ENCODE data around the gene STAT4. TPM values are rescaled to one million over a fixed set of nuclear protein-coding genes. Genes with fewer than 3 reads are reported as not detected.

The STAT4 gene
- total RNA-seq, 4 donors from 2014 or later, result 3.1 to 9.1 TPM; not detected in 2

DNA sequence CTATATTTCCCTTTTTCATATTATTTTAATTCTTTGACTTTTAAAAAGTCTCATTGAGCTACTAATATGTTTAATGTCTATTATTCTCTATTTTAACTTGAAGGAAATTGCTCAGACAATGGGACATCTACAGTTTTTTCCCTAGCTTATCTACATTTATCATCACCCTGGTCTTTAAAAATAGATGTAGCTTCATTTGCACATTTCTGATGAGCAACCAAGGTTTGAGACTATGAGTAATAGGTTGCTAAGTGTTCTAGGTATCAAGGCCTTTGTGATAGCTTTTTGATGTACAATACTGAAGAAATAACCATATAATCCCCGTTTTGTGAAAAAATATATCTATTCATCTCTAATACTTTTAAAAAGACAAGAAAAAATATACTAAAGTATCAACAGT lies 47.0 kb downstream of the STAT4 start:
- Histone ChIP-seq H3K9me3 (no peaks in the 10 kb centered on the region), H3K36me3 (no peaks in the 10 kb centered on the region), H3K4me1 (no peaks in the 10 kb centered on the region), H3K27ac (no peak overlapping the region), H3K4me3 (no peak overlapping the region), H3K27me3 (no peaks in the 10 kb centered on the region)
- DNase-seq, result no peak
- whole genome bisulfite sequencing, 2 donors (ENCODE audit: low coverage in 1 of 2), result 69 to 94% methylated on average over 1 of the region's 1 CpG
- TF ChIP-seq, protein P1, sequence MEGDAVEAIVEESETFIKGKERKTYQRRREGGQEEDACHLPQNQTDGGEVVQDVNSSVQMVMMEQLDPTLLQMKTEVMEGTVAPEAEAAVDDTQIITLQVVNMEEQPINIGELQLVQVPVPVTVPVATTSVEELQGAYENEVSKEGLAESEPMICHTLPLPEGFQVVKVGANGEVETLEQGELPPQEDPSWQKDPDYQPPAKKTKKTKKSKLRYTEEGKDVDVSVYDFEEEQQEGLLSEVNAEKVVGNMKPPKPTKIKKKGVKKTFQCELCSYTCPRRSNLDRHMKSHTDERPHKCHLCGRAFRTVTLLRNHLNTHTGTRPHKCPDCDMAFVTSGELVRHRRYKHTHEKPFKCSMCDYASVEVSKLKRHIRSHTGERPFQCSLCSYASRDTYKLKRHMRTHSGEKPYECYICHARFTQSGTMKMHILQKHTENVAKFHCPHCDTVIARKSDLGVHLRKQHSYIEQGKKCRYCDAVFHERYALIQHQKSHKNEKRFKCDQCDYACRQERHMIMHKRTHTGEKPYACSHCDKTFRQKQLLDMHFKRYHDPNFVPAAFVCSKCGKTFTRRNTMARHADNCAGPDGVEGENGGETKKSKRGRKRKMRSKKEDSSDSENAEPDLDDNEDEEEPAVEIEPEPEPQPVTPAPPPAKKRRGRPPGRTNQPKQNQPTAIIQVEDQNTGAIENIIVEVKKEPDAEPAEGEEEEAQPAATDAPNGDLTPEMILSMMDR (IDR thresholded peaks at IDR 0.05), result no peak
- TF ChIP-seq POLR2A (IDR thresholded peaks at IDR 0.05) (no peak), POLR2AphosphoS5 (IDR thresholded peaks at IDR 0.05) (no peak), EP300 (IDR thresholded peaks at IDR 0.05; ENCODE audit: low read depth) (no peak)
- in situ Hi-C loops (cut with MboI; ENCODE audit: low pct_ligation_motif_present in 1 of 4, low pct_unique_long_range_greater_than_20kb in 1 of 4, low sequenced_read_pairs in 3 of 4) (no loop called here), intact Hi-C loops (cut with DNase I; ENCODE audit: low total_unique reads) (no loop called here)

DNA sequence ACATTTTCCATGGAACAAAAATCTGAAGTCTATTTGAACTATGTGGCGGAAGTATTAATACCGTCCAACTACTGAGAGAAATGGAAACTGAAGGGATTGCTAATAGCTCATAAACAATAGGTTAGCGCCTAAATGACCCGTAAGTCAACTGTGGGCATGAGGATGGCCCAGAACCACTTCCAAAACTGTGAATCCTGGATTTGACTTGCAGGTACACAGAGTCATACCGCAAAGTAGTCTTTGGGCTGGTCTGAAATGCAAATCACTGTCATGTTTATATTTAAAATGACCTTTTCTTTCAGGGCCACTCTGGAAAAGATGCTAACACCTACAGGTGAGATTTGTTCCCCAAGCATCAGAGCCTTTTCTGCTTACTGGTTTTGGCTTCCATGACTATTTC lies 50.6 kb downstream of the STAT4 start:
- Histone ChIP-seq H3K4me1 (no peaks in the 10 kb centered on the region), H3K27ac (no peak overlapping the region), H3K36me3 (no peaks in the 10 kb centered on the region), H3K27me3 (no peaks in the 10 kb centered on the region), H3K4me3 (no peak overlapping the region), H3K9me3 (no peaks in the 10 kb centered on the region)
- DNase-seq, result no peak
- intact Hi-C loops (cut with DNase I; ENCODE audit: low total_unique reads) (no loop called here), in situ Hi-C loops (cut with MboI; ENCODE audit: low pct_ligation_motif_present in 1 of 4, low pct_unique_long_range_greater_than_20kb in 1 of 4, low sequenced_read_pairs in 3 of 4) (no loop called here)
- TF ChIP-seq POLR2AphosphoS5 (IDR thresholded peaks at IDR 0.05) (no peak), EP300 (IDR thresholded peaks at IDR 0.05; ENCODE audit: low read depth) (no peak), POLR2A (IDR thresholded peaks at IDR 0.05) (no peak)
- TF ChIP-seq, protein P1 (IDR thresholded peaks at IDR 0.05), result no peak
- WGBS, 2 donors (ENCODE audit: low coverage in 1 of 2), result 81 to 93% methylated on average over 5 of the region's 5 CpGs

DNA sequence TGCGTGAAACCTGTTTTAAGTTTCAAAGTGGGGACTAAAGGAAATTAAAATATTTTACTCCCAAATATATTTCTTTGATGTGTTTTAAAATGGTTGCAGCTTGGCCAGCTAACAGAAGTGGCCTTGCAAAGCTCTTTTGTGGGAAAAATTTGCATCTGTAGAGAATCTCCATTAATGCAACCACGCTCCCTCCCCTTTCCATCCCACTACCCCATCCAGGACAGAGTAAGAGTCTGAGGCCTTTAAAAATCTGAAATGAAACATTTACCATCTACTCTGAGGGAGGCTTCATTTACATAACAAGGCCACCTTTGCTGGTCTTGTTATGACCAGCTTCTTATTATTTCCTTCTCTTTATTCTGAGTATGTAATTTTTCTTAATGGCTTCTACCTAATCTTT lies 63.5 kb downstream of the STAT4 start:
- H3K27me3 ChIP-seq, result no peaks in the 10 kb centered on the region
- in situ Hi-C loops (cut with MboI; ENCODE audit: low pct_ligation_motif_present in 1 of 4, low pct_unique_long_range_greater_than_20kb in 1 of 4, low sequenced_read_pairs in 3 of 4), result no loop called here
- no peak for DNase-seq
- H3K4me1 ChIP-seq, result no peaks in the 10 kb centered on the region
- no peak overlapping the region for H3K27ac ChIP-seq
- WGBS, 2 donors (ENCODE audit: low coverage in 1 of 2), result 92 to 100% methylated on average over 2 of the region's 2 CpGs
- H3K9me3 ChIP-seq, result no peaks in the 10 kb centered on the region
- intact Hi-C loops (cut with DNase I; ENCODE audit: low total_unique reads), result no loop called here
- no peaks in the 10 kb centered on the region for H3K36me3 ChIP-seq
- no peak overlapping the region for H3K4me3 ChIP-seq
- TF ChIP-seq, protein P1 (IDR thresholded peaks at IDR 0.05), result no peak
- no peak for TF ChIP-seq POLR2A (IDR thresholded peaks at IDR 0.05)
- TF ChIP-seq POLR2AphosphoS5 (IDR thresholded peaks at IDR 0.05), result no peak
- TF ChIP-seq EP300 (IDR thresholded peaks at IDR 0.05; ENCODE audit: low read depth), result no peak

DNA sequence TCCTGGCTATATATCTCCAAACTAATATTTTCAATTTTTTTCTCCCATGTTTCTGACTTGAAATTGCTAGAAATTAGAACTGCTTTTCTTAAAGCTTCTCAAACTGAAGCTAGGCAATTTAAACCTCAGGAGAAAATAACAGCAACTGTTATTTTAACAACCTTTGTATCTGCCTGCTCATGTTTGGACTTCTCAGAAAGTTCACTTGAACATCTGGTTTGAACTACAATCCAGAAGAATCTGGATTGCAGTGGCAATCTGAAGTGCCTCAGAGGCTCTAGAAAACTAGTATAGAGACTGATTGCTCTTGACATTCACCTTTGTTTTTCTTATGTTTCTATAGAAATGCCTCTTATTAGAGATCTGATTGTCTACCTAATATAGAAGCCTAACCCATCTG lies 64.1 kb downstream of the STAT4 start:
- H3K27me3 ChIP-seq, result no peaks in the 10 kb centered on the region
- no peaks in the 10 kb centered on the region for H3K36me3 ChIP-seq
- H3K9me3 ChIP-seq, result no peaks in the 10 kb centered on the region
- in situ Hi-C loops (cut with MboI; ENCODE audit: low pct_ligation_motif_present in 1 of 4, low pct_unique_long_range_greater_than_20kb in 1 of 4, low sequenced_read_pairs in 3 of 4) (no loop called here), intact Hi-C loops (cut with DNase I; ENCODE audit: low total_unique reads) (no loop called here)
- no peaks in the 10 kb centered on the region for H3K4me1 ChIP-seq
- DNase-seq, result no peak
- no peak overlapping the region for H3K27ac ChIP-seq
- H3K4me3 ChIP-seq, result no peak overlapping the region
- TF ChIP-seq EP300 (IDR thresholded peaks at IDR 0.05; ENCODE audit: low read depth) (no peak), POLR2A (IDR thresholded peaks at IDR 0.05) (no peak), POLR2AphosphoS5 (IDR thresholded peaks at IDR 0.05) (no peak)
- TF ChIP-seq, protein P1 (IDR thresholded peaks at IDR 0.05), result no peak

Measured in transverse colon (tissue), 4 donors.